Liver (tissue), 9 donors: ENCODE measurements around the gene COMP. TPM values are rescaled to one million over a fixed set of nuclear protein-coding genes. Genes with fewer than 3 reads are reported as not detected.

ENCODE experiments used
- DNase-seq: peaks from one replicate; pipeline ENCODE4 v3.0.0-alpha.2; 2017; ENCODE audit warnings: low spot score
- H3K27ac ChIP-seq, 2 donors: one replicate each; pipeline ENCODE4 v1.7.0; 2013; ENCODE audit warnings: inconsistent platforms in 2 of 2, low read length in 2 of 2, control low read depth in 1 of 2, low read depth in 1 of 2, mild to moderate bottlenecking in 1 of 2
- H3K27me3 ChIP-seq, 4 donors: one replicate each; pipeline versions ENCODE4 v1.6.1 to v1.7.0; 2013; ENCODE audit warnings: low read length in 3 of 4, inconsistent platforms in 1 of 4, mild to moderate bottlenecking in 1 of 4, moderate library complexity in 1 of 4; ENCODE audit not compliant: control insufficient read depth in 4 of 4, insufficient read depth in 4 of 4
- H3K36me3 ChIP-seq, 4 donors: one replicate each; pipeline versions ENCODE4 v1.6.1 to v1.7.0; 2013; ENCODE audit warnings: low read length in 3 of 4, mild to moderate bottlenecking in 3 of 4, low read depth in 1 of 4, moderate library complexity in 1 of 4; ENCODE audit not compliant: control insufficient read depth in 4 of 4, insufficient read depth in 3 of 4
- H3K4me1 ChIP-seq, 4 donors: one replicate each; pipeline versions ENCODE4 v1.6.1 to v1.7.0; 2013; ENCODE audit warnings: low read length in 3 of 4, mild to moderate bottlenecking in 3 of 4, moderate library complexity in 1 of 4; ENCODE audit not compliant: control insufficient read depth in 4 of 4, insufficient read depth in 4 of 4
- H3K4me3 ChIP-seq, 3 donors: one replicate each; pipeline versions ENCODE4 v1.6.1 to v1.7.0; 2013; ENCODE audit warnings: low read length in 3 of 3, control low read depth in 1 of 3, low read depth in 1 of 3, mild to moderate bottlenecking in 1 of 3
- H3K9ac ChIP-seq, 2 donors: one replicate each; pipeline ENCODE4 v1.7.0; 2013; ENCODE audit warnings: low read length in 2 of 2, mild to moderate bottlenecking in 2 of 2, moderate library complexity in 2 of 2, control low read depth in 1 of 2, low read depth in 1 of 2
- H3K9me3 ChIP-seq, 4 donors: one replicate each; pipeline versions ENCODE4 v1.6.1 to v1.7.0; 2013; ENCODE audit warnings: low read length in 3 of 4; ENCODE audit not compliant: control insufficient read depth in 4 of 4
- EGR1 ChIP-seq, 2 donors: IDR thresholded peaks; 2 replicates each; pipeline ENCODE4 v1.6.1; 2016 to 2018; ENCODE audit warnings: antibody characterized with exemption in 2 of 2, low read depth in 2 of 2
- FOXA1 ChIP-seq: IDR thresholded peaks from 2 replicates; pipeline ENCODE4 v1.6.1; 2016; ENCODE audit warnings: antibody characterized with exemption
- FOXA2 ChIP-seq: IDR thresholded peaks from 2 replicates; pipeline ENCODE4 v1.6.1; 2016; ENCODE audit warnings: antibody characterized with exemption
- GABPA ChIP-seq, 2 donors: IDR thresholded peaks in 1 of 2; conservative IDR thresholded peaks in 1 of 2; 2 replicates each; pipeline ENCODE4 v1.6.1; 2016; ENCODE audit warnings: antibody characterized with exemption in 2 of 2, mild to moderate bottlenecking in 1 of 2, moderate library complexity in 1 of 2
- HNF4A ChIP-seq, 2 donors: conservative IDR thresholded peaks; 2 replicates each; pipeline ENCODE4 v1.6.1; 2016; ENCODE audit warnings: antibody characterized with exemption in 2 of 2, mild to moderate bottlenecking in 2 of 2
- JUND ChIP-seq, 2 donors: IDR thresholded peaks; 2 replicates each; pipeline ENCODE4 v1.6.1; 2016; ENCODE audit warnings: antibody characterized with exemption in 2 of 2
- NR2F2 ChIP-seq: IDR thresholded peaks from 2 replicates; pipeline ENCODE4 v1.6.1; 2016; ENCODE audit warnings: antibody characterized with exemption
- RAD21 ChIP-seq, 2 donors: IDR thresholded peaks; 2 replicates each; pipeline ENCODE4 v1.6.1; 2016; ENCODE audit warnings: antibody characterized with exemption in 2 of 2, mild to moderate bottlenecking in 2 of 2
- RXRA ChIP-seq, 2 donors: IDR thresholded peaks; 2 replicates each; pipeline ENCODE4 v1.6.1; 2017 to 2018; ENCODE audit warnings: antibody characterized with exemption in 2 of 2, mild to moderate bottlenecking in 1 of 2
- TAF1 ChIP-seq: conservative IDR thresholded peaks from 2 replicates; pipeline ENCODE4 v1.6.1; 2016; ENCODE audit warnings: antibody characterized with exemption, mild to moderate bottlenecking
- YY1 ChIP-seq: IDR thresholded peaks from 2 replicates; pipeline ENCODE4 v1.6.1; 2016; ENCODE audit warnings: antibody characterized with exemption, mild to moderate bottlenecking
- WGBS: extraction: QIAGEN DNeasy Blood & Tissue Kit; methylation state at CpG from one replicate; pipeline ENCODE4 v1.1.7; 2013; 5-methylcytosine and 5-hydroxymethylcytosine counted together
- polyA plus RNA-seq, 2 donors: library from polyadenylated mRNA; stranded (reverse) in 1 of 2; unstranded in 1 of 2; fragments of 200-250 nt in 1 of 2; fragments of >200 nt in 1 of 2; fragmentation: Nextera tagmentation in 1 of 2; extraction: Ambion mirVana in 1 of 2; gene quantifications; one replicate each; pipeline versions ENCODE4 v1.2.1 to v1.2.3, GENCODE V29; 2013 to 2015
- total RNA-seq, 2 donors: library from RNA; depleted of rRNA; stranded (reverse); fragments of >200 nt; gene quantifications; one replicate each; pipeline ENCODE4 v1.2.3, GENCODE V29; 2014
- TF ChIP-seq, protein P1 (sequence below): IDR thresholded peaks from 2 replicates; pipeline ENCODE4 v1.6.1; 2016; ENCODE audit warnings: antibody characterized with exemption
- TF ChIP-seq, protein P2 (sequence below): fragments of 150-350 bp; IDR thresholded peaks from 2 replicates; pipeline ENCODE4 v1.5.1; 2017; ENCODE audit warnings: improper control_type of control experiment, low read depth, low read length; ENCODE audit not compliant: missing input control
- TF ChIP-seq, protein P3 (sequence below): IDR thresholded peaks from 2 replicates; pipeline ENCODE4 v1.6.1; 2016; ENCODE audit warnings: antibody characterized with exemption, mild to moderate bottlenecking
- donor health status: healthy.
- donor health status: healthy.
- donor health status: healthy.
- donor health status: healthy.
- donor health status: healthy.

The COMP gene
- total and polyA plus RNA-seq, 4 donors = 0.03 to 0.17 TPM; not detected in 2

DNA sequence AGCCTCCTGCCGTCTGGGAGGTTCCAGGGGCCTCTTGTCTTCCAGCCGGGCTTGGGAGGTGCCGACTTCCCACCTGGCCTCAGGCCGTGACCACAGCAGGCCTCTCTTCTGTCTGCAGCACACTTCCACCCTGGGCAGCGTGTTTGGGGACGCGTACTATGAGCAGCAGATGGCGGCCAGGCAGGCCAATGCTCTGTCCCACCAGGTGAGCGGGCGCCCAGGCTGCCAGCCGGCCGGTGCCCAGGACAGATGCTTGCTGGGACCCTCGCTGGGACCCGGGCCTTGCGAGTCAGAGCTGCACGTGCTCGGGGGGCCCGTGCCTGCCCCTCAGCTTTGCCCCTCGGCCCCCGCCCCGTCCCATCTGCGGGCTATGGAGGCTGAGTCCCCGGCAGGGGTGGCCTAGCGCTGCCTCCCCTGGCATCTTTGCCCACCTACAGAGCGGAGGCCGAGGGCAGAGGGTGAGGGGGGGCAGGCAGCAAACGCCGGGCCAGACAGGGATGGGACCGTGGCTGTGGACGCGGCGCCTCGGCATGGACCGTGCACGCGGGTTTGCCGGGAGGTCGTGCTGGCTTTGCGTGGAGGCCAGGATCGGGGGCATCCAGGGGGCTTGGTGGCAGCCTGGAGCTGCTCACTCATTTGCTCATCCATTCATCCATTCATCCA lies 16.2 kb downstream of the COMP start:
- H3K36me3 ChIP-seq = no peaks in the 10 kb centered on the region
- 98% methylated on average over 40 of the region's 40 CpGs for WGBS
- DNase-seq = no peak

DNA sequence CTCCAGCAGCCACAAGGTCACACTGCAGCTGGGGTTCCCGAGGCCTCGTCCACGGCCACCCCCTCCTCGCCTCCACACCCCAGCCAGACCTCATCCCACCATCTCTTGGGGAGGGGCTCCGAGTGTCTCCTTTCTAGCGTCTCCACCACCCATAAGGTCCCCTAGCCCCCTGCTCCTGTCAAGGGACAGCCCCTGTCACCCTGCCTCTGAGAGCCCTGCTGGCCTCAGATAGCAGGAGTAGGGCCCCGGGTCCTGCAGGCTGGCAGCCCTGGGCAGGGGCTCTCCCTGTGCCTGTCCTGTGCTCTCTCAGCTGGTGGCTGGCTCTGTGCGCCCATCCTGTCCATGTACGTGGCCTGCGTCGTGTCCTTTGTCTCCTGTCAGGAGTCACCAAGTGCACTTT lies 17.0 kb downstream of the COMP start:
- Histone ChIP-seq H3K4me1 (no peaks in the 10 kb centered on the region), H3K36me3 (no peaks in the 10 kb centered on the region), H3K9me3 (no peaks in the 10 kb centered on the region), H3K27me3 (no peaks in the 10 kb centered on the region), H3K4me3 (no peak overlapping the region), H3K27ac (no peak overlapping the region), H3K9ac (no peak overlapping the region)
- WGBS = 96% methylated on average over 11 of the region's 11 CpGs
- DNase-seq = no peak
- TF ChIP-seq TAF1 (no peak), EGR1 (IDR thresholded peaks at IDR 0.05; ENCODE audit: low read depth in 2 of 2) (no peak), NR2F2 (no peak), HNF4A (conservative IDR thresholded peaks at IDR 0.05) (no peak), RAD21 (IDR thresholded peaks at IDR 0.05) (no peak), RXRA (IDR thresholded peaks at IDR 0.05) (no peak), JUND (IDR thresholded peaks at IDR 0.05) (no peak), FOXA2 (no peak), GABPA (IDR thresholded peaks at IDR 0.05 in 1 of 2, conservative IDR thresholded peaks at IDR 0.05 in 1 of 2) (no peak)
- TF ChIP-seq, protein P1, sequence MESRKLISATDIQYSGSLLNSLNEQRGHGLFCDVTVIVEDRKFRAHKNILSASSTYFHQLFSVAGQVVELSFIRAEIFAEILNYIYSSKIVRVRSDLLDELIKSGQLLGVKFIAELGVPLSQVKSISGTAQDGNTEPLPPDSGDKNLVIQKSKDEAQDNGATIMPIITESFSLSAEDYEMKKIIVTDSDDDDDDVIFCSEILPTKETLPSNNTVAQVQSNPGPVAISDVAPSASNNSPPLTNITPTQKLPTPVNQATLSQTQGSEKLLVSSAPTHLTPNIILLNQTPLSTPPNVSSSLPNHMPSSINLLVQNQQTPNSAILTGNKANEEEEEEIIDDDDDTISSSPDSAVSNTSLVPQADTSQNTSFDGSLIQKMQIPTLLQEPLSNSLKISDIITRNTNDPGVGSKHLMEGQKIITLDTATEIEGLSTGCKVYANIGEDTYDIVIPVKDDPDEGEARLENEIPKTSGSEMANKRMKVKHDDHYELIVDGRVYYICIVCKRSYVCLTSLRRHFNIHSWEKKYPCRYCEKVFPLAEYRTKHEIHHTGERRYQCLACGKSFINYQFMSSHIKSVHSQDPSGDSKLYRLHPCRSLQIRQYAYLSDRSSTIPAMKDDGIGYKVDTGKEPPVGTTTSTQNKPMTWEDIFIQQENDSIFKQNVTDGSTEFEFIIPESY = no peak
- TF ChIP-seq, protein P2, sequence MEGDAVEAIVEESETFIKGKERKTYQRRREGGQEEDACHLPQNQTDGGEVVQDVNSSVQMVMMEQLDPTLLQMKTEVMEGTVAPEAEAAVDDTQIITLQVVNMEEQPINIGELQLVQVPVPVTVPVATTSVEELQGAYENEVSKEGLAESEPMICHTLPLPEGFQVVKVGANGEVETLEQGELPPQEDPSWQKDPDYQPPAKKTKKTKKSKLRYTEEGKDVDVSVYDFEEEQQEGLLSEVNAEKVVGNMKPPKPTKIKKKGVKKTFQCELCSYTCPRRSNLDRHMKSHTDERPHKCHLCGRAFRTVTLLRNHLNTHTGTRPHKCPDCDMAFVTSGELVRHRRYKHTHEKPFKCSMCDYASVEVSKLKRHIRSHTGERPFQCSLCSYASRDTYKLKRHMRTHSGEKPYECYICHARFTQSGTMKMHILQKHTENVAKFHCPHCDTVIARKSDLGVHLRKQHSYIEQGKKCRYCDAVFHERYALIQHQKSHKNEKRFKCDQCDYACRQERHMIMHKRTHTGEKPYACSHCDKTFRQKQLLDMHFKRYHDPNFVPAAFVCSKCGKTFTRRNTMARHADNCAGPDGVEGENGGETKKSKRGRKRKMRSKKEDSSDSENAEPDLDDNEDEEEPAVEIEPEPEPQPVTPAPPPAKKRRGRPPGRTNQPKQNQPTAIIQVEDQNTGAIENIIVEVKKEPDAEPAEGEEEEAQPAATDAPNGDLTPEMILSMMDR = no peak
- TF ChIP-seq, protein P3, sequence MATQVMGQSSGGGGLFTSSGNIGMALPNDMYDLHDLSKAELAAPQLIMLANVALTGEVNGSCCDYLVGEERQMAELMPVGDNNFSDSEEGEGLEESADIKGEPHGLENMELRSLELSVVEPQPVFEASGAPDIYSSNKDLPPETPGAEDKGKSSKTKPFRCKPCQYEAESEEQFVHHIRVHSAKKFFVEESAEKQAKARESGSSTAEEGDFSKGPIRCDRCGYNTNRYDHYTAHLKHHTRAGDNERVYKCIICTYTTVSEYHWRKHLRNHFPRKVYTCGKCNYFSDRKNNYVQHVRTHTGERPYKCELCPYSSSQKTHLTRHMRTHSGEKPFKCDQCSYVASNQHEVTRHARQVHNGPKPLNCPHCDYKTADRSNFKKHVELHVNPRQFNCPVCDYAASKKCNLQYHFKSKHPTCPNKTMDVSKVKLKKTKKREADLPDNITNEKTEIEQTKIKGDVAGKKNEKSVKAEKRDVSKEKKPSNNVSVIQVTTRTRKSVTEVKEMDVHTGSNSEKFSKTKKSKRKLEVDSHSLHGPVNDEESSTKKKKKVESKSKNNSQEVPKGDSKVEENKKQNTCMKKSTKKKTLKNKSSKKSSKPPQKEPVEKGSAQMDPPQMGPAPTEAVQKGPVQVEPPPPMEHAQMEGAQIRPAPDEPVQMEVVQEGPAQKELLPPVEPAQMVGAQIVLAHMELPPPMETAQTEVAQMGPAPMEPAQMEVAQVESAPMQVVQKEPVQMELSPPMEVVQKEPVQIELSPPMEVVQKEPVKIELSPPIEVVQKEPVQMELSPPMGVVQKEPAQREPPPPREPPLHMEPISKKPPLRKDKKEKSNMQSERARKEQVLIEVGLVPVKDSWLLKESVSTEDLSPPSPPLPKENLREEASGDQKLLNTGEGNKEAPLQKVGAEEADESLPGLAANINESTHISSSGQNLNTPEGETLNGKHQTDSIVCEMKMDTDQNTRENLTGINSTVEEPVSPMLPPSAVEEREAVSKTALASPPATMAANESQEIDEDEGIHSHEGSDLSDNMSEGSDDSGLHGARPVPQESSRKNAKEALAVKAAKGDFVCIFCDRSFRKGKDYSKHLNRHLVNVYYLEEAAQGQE = no peak

More for the DNA sequence above, 16.2 kb downstream of the COMP start:
- no peaks in the 10 kb centered on the region for H3K27me3 ChIP-seq
- no peak overlapping the region for H3K4me3 ChIP-seq
- no peaks in the 10 kb centered on the region for H3K4me1 ChIP-seq
- H3K9ac ChIP-seq = no peak overlapping the region
- H3K27ac ChIP-seq = no peak overlapping the region
- H3K9me3 ChIP-seq = no peaks in the 10 kb centered on the region
- TF ChIP-seq JUND (IDR thresholded peaks at IDR 0.05) (no peak), FOXA1 (no peak), TAF1 (no peak), NR2F2 (no peak), GABPA (IDR thresholded peaks at IDR 0.05 in 1 of 2, conservative IDR thresholded peaks at IDR 0.05 in 1 of 2) (no peak), YY1 (no peak), RAD21 (IDR thresholded peaks at IDR 0.05) (no peak)
- TF ChIP-seq, protein P3 = no peak
- TF ChIP-seq, protein P1 = no peak
